SK-N-DZ (cell line): Measurements from ENCODE around the gene FASN. TPM values are rescaled to one million over a fixed set of nuclear protein-coding genes. Genes with fewer than 3 reads are reported as not detected.
"Not testable (repeated sequence)": the region's sequence is repeated elsewhere in the genome, so short reads cannot be mapped to it uniquely, and the experiment has no call there.

Experiments used
- DNase-seq: peaks from one replicate; pipeline ENCODE4 v3.0.0-alpha.2; 2015; ENCODE audit warnings: low spot score
- polyA plus RNA-seq, 2 experiments: library from polyadenylated mRNA; depleted of rRNA; stranded (reverse); fragments of >200 nt; gene quantifications; 2 replicates each; pipeline ENCODE4 v1.2.3, GENCODE V29; 2014

The FASN gene
- 178 and 182 TPM in 2 replicates for polyA plus RNA-seq (2014; cell fraction: cytosol; rRNA removed)
- polyA plus RNA-seq (2014; cell fraction: nucleus; rRNA removed): 168 and 229 TPM in 2 replicates

DNA sequence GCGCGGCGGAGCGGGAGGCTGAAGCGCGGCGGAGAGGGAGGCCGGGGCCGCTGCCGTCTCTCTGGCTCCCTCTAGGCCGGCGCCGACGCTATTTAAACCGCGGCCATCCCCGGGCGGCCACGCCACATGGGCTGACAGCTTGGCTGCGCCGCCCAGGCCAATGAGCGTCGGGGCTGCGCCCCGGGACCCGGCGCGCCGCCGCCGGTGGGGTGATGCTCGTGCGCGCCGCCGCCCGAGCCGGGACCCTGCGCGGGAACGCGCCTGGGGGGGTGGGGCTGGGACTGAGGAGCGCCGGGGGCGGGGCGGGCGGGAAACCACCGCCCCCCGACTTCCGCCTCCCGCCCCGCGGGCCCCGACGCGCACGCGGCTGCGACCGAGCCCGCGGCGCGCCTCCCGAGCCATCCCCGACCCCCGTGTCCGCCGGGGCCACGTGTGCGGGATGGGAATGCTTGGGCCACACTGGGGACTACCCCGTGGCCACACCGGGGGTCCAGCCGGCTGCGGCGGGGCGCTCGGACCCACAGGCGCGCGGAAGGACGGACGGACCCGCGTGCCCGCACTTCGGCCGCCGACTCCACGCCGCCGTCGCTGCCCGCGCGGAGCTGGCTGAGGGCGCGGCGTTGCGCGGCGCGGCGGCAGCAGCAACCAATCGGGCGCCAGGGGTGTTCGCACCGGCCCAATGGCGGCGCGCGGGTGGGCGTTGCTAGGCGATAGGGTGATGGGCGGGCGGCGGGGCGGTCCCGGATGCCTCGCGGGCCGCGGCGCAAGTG, at the start of gene FASN:
TSS of gene FASN (minus strand) at position 68 of the 770 bp plus-strand sequence. CDS start 1,791 bp downstream, outside the sequence.
- DNase-seq: peak; percentile 95

- no peak for DNase-seq
Observed at GRCh38 chr17:82146663-82147654, 48.9 kb upstream of the FASN start.

- DNase-seq: no peak
Observed at GRCh38 chr17:82145550-82146155, 47.6 kb upstream of the FASN start.

DNA sequence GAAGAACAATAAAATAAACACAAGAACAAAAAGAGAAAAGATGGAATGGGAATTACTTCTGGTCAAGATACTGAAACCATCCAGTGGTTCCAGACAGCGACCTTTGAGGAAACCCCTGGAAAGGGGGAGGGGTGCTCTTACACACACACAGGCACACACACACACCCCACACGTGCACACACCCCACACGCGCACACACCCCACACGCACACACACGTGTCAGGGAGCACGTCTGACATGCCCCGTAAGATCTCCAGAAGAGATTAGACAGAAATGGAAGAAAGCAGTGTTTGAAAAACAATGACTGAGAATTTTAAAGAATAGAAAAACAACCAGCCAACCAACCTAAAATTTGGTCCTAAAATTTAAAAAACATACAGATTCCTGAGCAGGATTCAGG, 45.3 kb upstream of the FASN start:
- no peak for DNase-seq

GRCh38 chr17:82139961-82140360, 41.9 kb upstream of the FASN start:
- not testable (repeated sequence) for DNase-seq

GRCh38 chr17:82138511-82138992, 40.5 kb upstream of the FASN start:
- no peak for DNase-seq

DNA sequence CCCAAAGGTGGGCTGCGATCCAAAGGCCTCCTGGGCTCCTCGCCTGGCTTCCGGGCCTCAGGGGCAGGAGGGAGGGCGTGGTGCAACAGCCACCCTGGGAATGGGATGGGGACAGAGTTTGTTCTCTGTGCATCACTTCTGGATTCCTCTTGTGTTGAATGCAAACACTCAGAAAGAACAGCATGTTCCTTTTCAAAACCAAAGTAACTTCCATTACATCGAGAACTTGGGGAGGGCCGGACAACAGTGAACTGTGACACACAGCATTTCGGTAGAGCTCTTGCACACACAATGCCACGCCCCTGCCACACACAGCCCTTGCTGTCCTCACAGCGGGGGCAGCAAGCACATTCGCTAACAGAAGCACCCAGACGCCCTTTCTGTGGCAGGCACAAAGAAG, 36.1 kb upstream of the FASN start:
- no peak for DNase-seq

- DNase-seq: not testable (repeated sequence)
Observed at GRCh38 chr17:82133166-82133953, 35.3 kb upstream of the FASN start.

DNA sequence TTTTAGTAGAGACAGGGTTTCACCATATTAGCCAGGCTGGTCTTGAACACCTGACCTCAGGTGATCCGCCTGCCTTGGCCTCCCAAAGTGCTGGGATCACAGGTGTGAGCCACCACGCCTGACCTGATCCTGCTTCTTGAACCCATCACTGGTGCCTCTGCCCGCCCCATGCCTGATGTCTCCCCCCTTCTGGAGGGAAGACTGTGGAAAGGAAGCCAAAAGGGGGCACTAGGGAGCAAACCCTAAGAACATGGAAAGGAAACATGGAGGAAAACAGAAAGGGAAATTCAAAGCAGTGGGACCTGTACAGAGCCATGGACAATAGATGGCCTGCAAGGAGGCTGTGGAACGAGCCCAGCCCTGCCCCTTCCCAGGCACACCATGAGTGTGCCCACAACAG, 31.1 kb upstream of the FASN start:
- DNase-seq: no peak

GRCh38 chr17:82128287-82128686, 30.3 kb upstream of the FASN start:
- DNase-seq: no peak

GRCh38 chr17:82127704-82128103, 29.7 kb upstream of the FASN start:
- no peak for DNase-seq

- no peak for DNase-seq
Observed at GRCh38 chr17:82127315-82127595, 29.2 kb upstream of the FASN start.

- DNase-seq: no peak
Observed at GRCh38 chr17:82126556-82127314, 28.7 kb upstream of the FASN start.

DNA sequence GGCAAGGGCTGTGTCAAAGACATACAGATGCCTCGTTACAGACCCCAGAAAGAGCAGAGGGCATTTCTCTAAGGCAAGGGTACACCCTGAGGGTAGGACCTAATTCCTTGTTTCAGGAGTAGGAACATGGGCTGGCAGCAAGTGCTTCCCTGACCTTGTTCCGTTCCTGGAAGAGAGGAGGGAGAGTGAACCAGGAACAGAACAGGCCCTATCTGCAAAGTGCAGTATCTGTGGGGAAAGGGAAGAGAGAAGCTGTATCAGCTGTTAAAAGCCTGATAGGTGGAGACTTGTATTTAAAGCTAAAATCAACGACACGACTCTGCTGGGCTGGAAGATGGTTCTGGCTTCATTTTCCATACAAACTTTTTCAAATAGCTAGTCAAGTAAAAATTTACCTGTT, 26.1 kb upstream of the FASN start:
- DNase-seq: no peak

GRCh38 chr17:82121660-82122629, 23.9 kb upstream of the FASN start:
- peak; percentile 70 for DNase-seq

GRCh38 chr17:82121246-82121645, 23.2 kb upstream of the FASN start:
- DNase-seq: peak; percentile 41

DNA sequence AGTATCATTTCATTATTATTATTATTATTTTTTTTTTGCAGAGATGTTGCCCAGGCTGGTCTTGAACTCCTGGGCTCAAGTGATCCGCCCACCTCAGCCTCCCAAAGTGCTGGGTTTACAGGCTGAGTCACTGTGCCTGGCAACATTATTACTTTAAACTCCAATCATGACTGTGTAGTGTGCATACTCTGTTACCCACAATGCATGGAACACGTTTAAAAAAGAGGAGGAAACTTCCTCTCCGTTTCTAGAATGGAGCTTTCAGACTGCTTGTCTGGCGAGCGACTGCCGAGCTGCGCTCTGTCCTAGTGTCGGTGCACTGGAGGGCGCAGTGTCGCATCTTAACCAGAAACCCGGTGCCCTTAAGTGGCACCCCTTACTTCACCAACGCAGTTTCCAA, 22.1 kb upstream of the FASN start:
- no peak for DNase-seq

DNA sequence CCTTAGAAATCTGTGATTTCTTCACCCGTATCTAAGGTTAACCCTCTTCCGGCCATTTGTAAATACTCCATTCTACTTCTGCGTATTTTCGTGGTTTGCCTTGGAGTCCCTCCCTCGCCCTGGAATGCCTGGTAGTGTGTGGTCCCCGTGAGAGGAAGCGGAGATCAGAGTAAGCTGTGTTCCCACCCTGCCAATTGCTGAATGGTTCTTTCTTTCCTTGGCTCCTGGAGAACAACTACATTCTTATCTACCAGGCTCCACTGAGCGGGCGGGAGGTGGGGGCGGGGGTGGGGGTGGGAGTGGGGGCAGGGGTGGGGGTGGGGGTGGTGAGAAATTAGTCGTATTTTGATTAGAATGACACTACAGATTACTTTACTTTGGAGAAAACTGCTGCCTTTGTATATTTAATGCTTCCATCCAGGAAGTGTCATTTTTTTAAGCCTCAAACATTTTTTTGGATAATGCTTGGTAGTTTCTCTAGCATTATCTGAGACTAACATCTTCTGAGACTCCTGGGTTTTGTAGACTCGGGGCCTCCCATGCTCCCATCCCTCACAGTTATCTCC, 20.9 kb upstream of the FASN start:
- no peak for DNase-seq
